Measurements from ENCODE around the gene SUCLA2.
"Not testable (repeated sequence)": the region's sequence is repeated elsewhere in the genome, so short reads cannot be mapped to it uniquely, and the experiment has no call there.

SUCLA2 gene

DNA sequence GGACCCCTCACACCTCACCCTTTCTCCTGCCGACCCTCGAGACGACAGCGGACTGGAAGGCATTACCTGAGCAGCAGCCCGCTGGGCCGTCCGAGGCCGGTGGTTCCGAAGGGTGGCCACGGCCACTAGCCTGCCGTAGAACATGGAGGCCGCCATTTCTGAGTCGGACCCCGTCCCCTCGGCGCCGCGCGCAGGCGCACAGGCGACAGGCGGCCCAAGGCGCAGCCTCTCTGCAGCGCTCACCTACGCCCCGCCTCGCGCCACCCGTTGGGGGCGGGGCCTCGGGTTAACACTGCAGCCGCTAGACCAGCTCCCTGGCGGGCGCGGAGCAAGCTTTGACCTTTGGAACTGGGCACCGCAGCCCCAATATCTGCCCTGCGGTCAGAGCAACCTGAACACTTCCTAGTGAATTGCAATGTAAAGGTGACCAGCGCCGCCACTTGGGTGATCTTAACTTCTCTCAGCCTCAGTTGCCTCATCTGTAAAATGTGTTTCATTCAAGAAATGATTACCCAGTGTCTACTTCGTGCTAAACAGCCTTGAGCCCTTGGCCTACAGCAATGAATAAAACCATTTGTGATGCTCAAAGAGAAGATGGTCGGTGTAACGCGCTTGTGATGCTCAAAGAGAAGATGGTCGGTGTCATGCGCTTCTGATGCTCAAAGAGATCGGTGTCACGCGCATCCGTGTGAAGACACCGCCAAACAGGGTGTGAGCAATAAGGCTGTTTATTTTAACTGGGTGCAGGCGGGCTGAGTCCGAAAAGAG, at the start of gene SUCLA2:
TSS of gene SUCLA2 (minus strand) at position 160 of the 768 bp plus-strand sequence. CDS start at position 156, 4 bp downstream.
- peak; percentile 91 for DNase-seq

GRCh38 chr13:48050550-48050949, 49.5 kb upstream of the SUCLA2 start:
- DNase-seq = no peak

DNA sequence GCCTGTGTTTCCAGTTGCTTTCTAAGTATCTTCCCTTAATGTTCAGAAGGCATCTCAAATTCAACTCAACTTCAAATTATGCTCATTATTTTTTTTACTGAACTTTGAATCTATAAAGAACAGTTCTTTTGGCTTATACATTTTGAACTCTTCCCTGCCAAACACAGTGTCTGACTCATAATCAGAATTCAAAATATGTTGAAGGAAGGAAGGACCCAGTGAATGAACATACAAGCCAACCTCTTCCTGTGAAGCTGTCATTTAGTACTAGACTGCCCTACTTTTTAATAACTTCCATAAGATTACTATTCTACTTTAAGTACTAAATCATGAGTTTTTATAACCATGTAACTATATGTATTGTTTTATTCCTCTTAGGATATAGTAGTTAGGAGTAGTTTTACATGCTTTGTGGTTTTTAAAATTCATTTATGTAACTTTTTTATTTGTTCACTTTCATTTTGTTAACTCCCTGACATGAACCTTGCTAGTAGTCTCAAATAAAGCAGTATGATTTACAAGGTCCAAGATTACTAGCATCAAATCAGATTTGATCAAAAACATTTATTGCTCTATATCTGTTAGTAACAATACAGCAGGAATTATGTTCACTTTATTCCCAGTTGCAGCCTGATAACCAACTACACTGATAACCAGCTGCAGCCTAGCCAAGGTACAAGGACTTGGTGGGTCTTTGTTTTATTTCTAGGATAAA, 42.9 kb upstream of the SUCLA2 start:
- DNase-seq = no peak

GRCh38 chr13:48042894-48043293, 41.8 kb upstream of the SUCLA2 start:
- no peak for DNase-seq

DNA sequence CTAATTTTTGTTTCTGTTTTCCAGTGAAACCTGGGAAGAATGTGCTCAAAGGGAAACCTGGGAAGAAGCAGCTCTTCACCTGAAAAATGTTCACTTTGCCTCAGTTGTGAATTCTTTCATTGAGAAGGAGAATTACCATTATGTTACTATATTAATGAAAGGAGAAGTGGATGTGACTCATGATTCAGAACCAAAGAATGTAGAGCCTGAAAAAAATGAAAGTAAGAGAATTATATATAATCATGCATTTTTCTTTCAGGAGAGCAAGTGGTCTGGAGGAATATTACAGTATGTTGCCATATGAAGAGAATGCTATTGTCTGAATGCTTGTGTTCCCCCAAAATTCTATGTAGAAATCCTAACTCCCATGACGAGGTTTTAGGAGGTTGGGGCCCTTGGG, 39.8 kb upstream of the SUCLA2 start:
- DNase-seq = no peak

DNA sequence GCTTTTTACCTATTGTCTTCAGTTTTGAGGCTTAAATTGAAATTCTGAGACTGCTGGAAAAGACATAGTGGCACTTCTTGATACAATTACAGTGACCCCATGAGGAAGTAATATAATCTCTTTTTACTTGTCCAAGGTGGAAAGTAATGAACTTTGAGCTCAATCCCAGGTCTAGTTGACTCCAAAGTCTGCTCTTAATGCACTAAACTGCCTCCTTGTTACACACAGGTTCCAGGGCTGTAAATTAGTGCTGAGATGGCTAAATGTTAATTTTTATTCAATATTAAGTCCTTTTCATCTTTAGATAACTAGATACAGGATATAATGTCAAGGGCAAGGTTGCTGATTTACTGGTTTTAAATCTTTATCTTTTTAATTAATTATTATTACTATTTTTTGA, 39.0 kb upstream of the SUCLA2 start:
- DNase-seq = no peak

GRCh38 chr13:48038761-48039160, 37.7 kb upstream of the SUCLA2 start:
- peak in 1 of 2 experiments; percentile 8 for DNase-seq

- DNase-seq = peak; percentile 93 to 96
Measured at GRCh38 chr13:48037346-48038173, 36.5 kb upstream of the SUCLA2 start, which contains the start of gene NUDT15. Gene NUDT15, plus strand, starts transcription at chr13:48037726. Its CDS starts 21 bp downstream, at chr13:48037747.

DNA sequence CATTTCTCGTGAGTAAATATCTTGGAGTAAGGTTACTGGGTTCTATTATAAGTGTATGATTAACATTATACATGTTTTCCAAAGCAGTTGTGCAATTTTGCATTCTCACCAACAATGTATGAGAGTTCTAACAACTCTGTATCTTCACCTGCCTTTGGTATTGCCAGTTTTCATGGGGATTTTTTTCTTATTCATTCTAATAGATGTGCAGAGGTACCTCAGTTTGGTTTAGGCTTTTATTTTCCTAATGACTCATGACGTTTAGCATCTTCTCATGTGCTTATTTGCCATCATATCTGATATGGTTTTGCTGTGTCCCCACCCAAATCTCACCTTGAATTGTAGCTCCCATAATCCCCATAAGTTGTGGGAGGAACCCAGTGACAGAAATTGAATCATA, 28.8 kb upstream of the SUCLA2 start:
- no peak for DNase-seq

DNA sequence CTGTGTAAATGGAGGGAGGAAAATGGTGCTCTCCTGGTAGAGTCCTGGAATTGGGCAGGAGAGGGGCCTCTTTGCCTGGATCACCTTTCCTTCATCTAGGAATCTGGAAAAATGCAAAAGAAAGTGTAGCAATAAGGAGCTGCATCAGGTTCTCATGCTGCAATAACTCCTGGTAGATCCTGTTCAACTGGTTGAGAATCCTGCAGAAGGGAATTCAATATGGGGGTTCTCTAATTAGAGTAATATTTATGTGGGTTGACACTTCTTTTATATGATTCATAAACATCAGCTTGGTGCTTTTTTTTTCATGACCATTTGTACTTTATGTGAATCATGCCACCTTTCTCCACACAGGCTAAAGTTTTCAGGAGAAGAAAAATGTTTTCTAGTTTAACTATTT, 27.0 kb upstream of the SUCLA2 start:
- no peak for DNase-seq

DNA sequence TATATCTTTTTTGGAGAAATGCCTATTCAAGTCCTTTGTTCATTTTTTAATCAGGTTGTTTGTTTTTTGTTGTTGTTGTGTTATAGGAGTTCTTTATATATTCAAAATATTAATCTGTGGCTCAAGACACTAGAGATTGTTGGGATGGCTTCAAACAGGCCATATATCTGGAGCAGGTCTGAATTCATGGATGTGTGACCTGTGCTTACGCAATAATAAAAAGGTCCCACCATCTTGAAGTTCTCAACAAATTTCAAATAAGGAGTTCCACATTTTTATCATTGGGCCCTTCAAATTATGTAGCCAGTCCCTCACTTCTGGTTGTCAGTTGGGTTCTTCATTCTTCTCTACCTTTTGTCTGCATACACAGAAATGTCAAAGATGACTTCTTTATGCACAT, 18.7 kb upstream of the SUCLA2 start:
- DNase-seq = no peak

GRCh38 chr13:48018637-48019036, 17.6 kb upstream of the SUCLA2 start:
- no peak for DNase-seq

- DNase-seq = no peak
Measured at GRCh38 chr13:48014359-48014758, 13.3 kb upstream of the SUCLA2 start.

GRCh38 chr13:48012668-48013067, 11.6 kb upstream of the SUCLA2 start:
- DNase-seq = no peak

GRCh38 chr13:48010698-48011097, 9.6 kb upstream of the SUCLA2 start:
- no peak for DNase-seq

GRCh38 chr13:48009284-48009683, 8.2 kb upstream of the SUCLA2 start:
- DNase-seq = no peak

- DNase-seq = no peak
Measured at GRCh38 chr13:48006396-48006795, 5.3 kb upstream of the SUCLA2 start.

- DNase-seq = no peak
Measured at GRCh38 chr13:48004201-48004600, 3.1 kb upstream of the SUCLA2 start.

- not testable (repeated sequence) for DNase-seq
Measured at GRCh38 chr13:48001999-48002398, 926 bp upstream of the SUCLA2 start.

DNA sequence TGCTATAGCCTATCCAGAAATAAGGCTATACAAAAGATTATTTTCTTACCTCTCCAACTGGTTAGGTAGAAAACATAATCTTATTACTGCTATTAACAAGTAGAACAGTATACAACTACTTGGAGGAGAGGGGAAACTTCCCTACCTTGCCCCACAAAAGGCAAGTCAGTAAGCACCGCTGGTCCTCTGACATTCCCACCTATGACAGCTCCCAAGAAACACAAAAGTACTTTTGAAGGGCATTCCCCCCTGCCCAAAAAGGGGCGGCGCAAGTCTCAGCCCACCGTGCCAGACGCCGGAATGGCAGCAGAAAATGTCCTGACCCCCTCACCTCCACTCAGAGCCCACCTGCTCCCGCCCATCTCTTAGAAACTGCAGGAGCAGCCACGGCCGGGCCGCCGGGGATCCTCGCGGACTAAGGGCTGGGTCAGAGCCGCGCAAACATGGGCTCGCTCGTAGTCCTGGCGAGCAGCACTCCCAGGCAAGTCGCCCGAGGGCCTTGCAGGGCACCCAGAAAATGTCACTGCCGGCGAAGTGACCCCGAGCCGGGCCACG, 437 bp downstream of the SUCLA2 start:
- no peak for DNase-seq

DNA sequence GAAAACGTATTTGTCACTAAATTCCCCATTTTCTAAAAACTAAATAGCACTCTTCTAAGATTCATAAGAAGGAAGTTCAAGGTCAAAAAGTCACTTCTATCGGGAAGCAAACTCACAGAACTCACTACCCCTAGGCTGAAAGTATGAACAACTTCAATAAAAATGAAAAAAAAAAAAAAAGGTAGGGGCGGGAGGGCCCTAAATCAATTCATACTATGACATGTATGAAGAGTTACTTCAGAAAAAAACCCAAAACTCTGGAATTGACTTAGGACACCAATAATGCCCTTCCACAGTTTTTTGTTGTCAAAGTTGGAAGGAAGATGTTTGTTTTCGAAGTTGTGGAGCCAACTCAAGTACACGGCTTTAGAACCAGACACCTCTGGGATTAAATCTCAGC, 1.1 kb downstream of the SUCLA2 start:
- DNase-seq = no peak

DNA sequence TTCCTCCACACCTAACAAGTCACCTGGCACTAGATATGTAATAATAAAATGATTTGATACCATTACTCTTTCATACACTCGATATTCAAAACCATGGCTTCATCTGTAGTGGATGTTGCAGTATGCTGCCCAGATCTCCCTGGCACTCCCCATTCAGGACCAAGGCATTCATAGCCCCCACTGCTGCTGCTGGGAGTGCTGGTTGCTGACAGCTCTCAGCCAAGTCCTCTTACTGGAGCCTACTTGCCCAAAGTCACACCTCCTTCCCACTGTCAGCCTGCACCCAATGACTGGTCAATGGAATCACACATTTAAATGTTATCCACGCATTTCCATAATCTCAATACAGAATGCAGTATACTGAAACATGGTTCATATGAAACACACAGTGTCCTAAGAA, 3.7 kb downstream of the SUCLA2 start:
- no peak for DNase-seq

- DNase-seq = no peak
Measured at GRCh38 chr13:47991859-47992258, 9.2 kb downstream of the SUCLA2 start.

Measured in activated CD4-positive, alpha-beta T cell treated with anti-CD3 and anti-CD28 coated beads, Interleukin-2, amount 50 U/mL, for 48 hours (primary cell).